GM21786 (cell line): ENCODE results near the gene TOX2.

Source experiments
- ATAC-seq: cut with Tn5 transposase; IDR thresholded peaks from one replicate; pipeline ENCODE4 v1.9.1; 2021; ENCODE audit not compliant: unreplicated experiment

The TOX2 gene, protein sequence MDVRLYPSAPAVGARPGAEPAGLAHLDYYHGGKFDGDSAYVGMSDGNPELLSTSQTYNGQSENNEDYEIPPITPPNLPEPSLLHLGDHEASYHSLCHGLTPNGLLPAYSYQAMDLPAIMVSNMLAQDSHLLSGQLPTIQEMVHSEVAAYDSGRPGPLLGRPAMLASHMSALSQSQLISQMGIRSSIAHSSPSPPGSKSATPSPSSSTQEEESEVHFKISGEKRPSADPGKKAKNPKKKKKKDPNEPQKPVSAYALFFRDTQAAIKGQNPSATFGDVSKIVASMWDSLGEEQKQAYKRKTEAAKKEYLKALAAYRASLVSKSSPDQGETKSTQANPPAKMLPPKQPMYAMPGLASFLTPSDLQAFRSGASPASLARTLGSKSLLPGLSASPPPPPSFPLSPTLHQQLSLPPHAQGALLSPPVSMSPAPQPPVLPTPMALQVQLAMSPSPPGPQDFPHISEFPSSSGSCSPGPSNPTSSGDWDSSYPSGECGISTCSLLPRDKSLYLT

DNA sequence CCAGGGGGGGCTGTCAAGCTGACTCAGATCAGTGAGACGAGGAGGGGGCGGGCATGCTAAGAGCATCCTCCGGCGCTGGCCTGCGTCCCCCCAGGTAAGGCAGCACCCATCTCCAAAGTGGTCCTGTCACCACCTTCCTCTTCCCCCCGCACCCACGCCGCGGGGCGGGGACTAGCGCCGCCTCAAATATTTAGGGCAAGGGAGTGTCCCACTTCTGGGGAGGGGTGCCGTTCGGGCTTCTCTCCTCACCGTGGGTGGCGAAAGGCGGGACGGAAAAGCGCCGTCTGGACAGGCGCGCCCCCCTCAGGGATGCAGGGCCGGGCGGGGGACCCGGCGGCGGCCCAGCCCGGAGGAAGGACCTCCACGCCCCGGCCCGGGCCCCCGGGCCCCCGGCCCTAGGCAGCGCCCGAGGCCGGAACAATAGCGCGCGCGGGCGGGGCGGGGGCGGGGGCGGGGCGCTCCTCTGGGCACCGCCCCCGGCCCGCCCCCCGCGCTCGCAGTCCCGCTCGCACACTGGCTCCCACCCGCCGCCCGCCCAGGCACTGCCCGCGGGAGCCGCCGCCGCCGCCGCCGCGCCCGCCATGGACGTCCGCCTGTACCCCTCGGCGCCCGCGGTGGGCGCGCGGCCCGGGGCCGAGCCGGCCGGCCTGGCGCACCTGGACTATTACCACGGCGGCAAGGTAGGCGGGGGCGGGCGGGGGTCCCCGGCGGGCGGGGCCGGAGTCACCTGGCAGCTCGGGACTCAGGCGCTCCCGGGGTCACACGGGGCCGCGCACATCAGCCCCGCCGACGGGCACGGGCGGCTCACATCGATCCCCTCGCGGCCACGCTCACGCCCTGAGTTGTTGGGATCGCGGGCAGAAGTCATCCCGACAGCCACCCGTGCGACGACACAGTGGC, at the start of gene TOX2:
TOX2 (plus strand) TSS at position 542 of the 900 bp plus-strand sequence; CDS start at position 582, 40 bp downstream.
- ATAC-seq, result no peak

DNA sequence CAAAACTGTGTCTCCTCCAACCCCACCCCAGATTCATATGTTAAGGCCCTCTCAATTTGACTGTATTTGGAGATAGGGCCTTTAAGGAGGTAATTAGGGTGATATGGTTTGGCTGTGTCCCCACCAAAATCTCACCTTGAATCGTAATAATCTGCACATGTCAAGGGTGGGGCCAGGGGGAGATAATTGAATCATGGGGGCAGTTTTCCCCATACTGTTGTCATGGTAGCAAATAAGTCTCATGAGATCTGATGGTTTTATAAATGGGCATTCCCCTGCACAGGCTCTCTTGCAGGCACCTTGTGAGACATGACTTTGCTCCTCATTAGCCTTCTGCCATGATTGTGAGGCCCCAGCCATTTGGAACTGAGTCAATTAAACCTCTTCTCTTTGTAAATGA, 46.6 kb upstream of the TOX2 start:
- ATAC-seq, result no peak

DNA sequence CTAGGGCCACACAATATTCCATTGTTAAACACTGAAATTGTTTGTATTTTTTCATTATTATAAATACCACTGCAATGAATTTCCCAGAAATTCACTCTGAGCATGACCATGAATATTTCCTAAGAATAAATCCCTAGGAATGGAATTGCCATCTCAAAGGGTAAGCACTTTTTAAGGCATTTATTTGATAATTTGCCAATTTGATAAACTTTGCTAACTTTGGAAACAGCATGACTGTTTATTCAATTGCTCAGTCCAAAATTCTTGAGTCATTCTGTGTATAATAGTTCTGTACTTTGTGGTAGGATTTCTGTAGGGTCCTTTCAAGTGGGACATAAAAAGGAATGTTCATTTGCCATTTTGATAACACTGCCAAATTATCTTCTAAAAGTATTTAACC, 44.2 kb upstream of the TOX2 start:
- ATAC-seq, result no peak

DNA sequence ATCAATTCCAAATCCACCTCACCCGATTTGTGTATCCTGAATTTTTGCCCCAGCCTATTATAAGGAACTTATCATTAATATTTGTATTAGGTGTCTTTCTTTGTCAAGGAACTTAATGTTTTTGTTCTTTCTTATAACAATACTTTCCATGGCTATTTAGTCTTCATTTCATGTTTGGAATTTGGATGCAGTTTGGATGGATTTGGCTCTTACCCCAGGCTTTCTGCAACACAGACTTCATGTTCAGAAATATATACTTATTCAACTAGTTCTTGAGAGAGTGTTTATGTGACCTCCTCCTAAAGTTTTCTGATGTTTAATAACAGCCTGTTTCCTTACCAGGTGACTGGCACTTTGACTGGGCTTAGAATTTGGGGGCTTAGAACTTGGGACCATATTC, 35.9 kb upstream of the TOX2 start:
- no peak for ATAC-seq

DNA sequence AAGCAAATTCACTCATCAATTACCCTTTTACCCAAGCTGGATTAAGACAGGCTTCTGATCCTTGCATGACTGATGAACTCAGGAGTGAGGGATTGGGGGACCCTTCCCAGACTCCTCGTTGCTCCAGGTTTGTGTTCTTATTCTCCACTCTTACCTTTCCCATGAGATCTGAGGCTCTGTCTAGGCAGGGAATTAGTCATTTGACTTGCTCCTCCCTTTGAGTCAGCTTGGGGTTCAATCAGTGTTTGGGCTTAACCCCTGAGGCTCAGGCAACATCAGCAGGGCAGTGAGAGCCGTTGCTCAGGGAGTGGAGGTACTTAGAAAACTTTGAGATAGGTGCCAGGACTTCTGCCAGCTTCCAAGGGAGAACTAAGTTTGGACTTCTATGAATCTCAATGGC, 20.7 kb upstream of the TOX2 start:
- no peak for ATAC-seq

DNA sequence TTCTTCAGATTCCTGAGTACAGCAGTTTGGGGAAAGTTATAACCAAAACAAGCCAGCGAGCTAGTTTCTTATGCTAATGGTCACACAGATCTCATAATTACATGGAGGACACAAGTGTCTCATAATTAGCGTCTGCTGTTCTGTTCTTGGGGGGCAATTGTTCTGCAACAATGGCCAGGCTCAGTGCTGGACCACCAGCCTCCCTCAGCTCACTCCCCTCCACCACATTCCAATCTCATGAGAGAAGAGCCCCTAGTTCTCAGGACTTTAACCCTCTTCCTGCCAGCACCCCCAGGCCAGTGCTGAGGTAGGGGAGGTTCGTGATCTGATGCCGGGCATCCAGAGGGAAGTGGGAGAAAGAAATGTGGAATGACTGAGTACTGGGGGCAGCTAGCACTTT, 20.2 kb upstream of the TOX2 start:
- no peak for ATAC-seq

DNA sequence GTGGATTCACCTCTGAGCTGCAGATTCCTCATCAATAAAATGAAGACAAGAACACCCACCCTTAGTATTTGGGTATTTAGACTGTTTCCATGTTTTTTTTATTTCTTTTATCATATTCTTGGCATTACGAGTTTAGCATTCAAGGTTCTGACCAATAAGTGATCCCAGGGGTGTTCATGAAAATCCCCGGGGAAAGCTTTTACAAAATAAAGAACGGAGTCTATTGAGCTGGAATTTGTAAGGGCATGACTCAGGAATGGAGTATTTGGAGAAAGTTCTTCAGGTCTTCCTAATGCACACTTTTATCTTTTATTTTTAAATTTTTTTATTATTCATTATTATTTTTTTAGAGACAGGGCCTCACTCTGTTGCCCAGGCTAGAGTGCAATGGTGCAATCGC, 19.4 kb upstream of the TOX2 start:
- ATAC-seq, result no peak

DNA sequence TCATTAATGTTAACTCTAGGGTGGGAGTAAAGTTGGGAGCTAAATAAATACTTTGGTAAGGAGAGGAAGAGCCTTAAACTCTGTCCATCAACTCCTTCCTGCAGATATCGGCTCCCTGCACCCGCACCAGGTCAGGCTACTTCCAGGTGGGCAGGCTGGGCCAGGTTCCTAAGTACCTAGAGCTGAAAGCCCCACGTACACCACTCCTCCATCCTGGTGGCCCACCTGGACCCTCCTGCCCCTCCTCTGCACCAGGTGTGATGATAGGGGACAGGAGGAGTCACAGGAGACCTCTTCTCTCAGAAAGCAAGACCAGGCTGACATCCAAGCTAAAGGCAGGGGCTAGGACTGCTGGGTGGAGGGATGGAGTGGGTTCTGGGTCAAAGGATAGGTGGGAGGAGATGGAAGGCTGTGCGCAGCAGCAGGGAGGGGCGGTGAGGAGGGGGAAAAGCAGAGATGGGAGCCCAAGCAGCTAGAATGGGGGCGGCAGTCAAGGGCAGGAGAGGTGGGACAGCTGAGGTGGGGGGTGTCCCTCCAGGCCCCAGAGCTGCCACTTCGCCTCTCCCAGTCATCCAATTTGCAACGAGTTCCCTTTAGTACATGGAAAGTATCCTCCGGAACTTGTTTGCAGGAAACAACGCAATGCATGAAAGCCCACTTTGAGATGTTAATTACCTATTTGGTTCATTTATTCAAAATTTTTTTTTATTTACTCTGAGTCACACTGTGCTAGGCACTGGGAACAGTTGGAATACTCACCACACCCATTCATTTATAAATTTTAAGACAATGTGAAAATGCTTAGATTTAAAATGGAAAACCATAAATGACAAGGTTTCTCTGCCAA, 15.2 kb upstream of the TOX2 start:
- ATAC-seq, result no peak

DNA sequence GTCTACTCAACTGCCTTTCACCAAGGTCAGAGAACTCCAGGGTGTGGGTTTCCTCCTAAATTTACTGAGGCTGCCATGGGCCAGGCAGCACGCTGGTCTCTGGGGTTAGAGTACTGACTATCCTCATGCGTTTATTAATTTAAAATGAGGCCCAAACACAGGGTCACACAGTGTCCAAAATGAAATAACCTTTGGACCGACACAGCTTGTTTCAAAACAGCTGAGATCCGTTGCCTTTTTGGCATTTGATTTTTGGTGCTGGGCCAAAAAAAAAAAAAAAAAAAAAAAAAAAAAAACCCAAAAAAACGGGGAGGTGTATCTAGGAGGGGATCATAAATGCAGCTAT, 14.6 kb upstream of the TOX2 start:
- no peak for ATAC-seq

DNA sequence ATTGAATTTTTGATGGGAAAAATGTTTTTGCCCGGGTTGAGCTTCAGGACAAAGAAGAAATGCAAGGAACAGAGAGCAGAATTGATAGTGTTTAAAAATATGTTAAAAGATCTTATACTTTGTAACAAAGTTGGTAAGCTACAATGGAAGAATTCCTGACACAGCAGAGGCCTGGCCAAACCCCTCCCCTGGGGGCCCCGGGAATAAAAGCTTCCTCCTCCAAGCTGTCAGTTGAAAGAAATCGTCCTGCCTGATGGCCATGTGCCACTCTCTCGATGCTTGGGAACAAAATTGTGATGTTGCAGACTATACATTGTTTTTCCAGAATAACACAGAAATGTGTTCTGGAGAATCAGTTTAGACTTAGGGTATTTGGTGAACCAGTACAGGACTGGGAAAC, 14.2 kb upstream of the TOX2 start:
- ATAC-seq, result no peak

DNA sequence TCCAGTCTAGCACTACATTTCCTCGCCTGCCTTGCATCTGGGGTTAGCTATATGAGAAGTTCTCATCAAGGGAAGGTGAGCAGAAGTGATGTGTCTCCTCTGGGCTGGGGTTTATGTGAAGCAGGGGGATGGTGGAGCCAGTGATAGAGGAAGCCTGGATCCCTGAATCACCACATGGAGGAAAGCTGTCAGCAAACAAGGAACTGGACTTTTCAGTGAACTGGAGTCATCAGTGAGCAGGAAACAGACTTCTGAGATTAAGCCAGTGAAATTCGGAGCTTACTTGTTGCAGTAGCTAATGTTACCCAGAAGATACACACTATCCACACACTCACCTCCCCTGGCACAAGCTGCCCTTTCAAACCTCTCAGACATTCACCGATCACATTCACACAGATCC, 13.4 kb upstream of the TOX2 start:
- ATAC-seq, result no peak

DNA sequence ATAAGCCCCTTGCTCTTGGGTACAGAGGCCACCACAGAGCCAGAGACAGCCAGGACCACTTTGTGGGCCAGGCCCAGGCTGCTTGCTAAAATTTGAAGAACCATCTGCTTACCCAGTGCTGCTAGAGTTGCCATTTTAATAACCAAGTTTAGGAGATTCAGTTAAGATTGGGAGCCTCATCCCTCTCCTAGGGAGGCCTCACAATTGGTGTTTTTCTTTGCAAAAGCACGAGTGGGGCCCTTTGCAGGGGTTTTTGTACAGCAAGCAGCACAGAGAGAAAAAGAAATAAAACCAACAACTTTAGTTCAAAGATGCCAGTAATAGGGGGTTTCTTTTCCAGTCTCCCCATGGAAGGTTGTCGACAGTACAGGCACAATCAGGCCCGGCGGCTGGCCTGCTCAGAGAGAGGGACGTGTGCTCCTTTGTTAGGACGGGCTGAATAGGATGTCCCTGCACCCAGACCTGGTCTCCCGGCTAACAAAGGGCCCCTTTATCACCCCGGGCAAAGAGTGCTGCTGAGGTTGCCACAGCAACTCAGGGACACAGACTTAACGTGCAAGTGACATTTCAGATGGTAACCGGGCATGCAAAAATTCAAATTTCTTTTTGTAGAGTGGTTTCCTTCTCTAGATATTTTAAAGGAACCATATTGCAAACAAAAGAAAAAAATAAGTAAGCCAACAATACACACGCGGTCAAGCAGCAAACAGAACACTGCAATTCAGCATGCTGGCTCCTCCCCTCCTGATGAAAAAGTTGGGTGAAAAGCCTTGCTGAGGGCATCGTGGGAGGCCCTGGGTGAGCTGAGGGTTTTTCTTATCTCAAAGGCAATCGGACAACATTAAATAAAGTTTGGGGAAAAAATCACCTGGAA, 10.5 kb upstream of the TOX2 start:
- ATAC-seq, result no peak

DNA sequence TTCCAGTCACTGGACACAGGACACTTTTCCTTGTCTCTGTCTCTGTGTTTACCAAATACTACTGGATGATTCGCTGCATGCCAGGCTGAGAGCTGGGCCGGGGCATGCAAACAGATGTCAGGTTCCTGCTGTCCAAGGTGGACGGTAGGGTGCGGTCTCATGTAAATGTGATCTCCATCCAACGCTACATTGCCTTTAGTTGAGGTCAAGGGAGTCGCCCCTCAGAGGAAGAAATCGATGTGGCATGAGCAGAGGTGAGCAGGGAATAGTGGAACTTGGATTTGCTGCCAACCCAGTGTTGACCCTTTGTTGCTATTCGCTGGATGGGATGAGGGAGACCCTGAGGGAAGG, 9.8 kb upstream of the TOX2 start:
- ATAC-seq, result no peak

DNA sequence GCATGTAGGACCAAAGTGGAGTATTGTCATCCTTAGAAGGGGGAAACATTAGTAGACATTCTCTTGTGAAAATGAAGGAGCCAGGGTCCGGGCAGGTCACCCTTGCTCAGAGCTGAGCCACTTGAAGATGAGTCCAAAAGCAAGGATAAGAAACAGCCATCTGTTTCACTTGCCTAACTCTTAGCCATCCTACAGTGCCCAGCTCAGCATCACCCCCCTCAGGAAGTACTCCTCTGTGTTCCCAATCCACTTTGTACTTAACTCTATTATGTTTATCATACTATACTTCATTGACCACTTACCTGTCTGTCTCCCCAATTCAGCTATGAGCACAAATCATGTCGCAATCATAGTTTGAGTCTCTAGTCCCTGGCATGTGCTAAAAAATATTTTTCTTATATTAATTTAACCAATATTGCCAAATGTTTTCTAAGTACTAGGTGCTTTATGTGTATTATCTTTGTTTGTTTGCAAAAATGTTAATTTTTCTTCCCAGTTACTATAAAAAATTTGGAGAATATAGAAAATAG, 8.1 kb upstream of the TOX2 start:
- no peak for ATAC-seq

DNA sequence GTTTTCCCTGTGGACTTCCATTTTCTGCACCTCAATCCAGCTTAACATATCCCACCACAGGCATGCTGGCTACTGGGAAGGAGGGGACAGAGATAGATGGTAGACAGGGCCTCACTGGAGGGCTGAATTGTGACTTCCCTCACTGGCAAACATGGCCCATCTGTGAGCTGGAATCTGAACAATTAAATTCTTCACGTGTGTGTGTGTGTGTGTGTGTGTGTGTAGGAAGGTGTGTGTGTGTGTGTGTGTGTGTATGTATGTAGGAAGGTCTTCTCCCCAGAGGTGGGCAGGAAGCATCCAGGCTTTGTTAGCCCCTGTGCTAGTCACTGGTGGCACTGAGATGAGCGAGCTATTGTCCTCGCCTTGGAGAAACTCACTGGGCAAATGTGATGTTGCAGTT, 5.4 kb upstream of the TOX2 start:
- ATAC-seq, result no peak

DNA sequence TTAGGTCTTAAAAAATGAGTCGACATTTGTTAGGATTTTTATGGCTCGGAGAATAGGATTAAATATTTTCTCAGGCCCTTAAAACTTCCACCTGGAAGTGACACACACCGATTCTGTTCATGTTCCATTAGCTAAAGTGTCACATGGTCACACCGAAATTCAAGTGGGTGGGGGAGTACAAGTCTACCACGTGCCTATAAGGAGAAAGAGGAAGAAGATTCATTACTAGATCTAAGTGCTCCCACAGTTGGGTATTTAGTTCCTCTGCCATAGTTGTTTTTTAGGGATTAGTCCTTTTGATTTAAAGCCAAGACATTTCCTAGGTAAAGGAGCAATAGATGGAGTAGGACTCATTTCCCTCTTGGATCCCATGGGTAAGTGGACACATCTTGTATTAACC, 4.9 kb upstream of the TOX2 start:
- no peak for ATAC-seq

DNA sequence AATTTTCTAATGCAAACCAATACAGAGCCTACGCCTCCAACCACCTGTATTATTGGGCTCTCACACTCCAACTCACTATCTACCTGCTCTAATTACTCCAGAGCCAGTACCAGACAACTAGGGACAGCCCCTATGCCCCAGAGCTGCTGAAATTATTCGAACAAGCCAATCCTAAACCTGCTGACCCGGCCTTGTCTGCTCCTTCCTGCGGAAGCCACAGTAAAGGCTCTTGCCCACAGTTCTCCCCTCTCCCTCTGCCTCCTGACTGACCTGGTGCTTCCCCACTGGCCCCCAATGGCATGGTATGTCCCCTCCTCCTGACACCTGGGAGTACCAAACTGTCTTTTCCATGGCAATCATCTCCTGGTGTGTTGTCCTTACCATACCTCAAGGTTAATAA, 4.1 kb upstream of the TOX2 start:
- ATAC-seq, result no peak

DNA sequence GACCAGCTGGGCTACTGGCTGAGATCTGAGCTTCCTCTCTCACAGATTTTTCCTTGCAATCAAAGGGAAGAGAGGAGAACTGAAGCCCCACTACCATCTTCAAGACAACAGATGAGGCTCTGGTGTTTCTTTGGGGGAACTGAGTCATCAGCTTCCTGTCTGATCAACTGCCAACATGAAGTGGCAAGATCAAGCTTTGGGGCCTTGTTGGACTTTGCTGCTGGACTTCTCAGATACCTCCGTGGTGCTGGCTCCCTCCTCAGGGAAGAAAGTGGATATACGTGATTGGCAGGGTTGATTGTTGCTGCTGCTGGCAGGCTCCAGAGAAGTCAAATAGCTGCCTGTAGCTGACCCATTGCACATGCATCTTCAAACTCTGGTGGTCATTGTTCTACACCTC, 3.6 kb upstream of the TOX2 start:
- ATAC-seq, result no peak

DNA sequence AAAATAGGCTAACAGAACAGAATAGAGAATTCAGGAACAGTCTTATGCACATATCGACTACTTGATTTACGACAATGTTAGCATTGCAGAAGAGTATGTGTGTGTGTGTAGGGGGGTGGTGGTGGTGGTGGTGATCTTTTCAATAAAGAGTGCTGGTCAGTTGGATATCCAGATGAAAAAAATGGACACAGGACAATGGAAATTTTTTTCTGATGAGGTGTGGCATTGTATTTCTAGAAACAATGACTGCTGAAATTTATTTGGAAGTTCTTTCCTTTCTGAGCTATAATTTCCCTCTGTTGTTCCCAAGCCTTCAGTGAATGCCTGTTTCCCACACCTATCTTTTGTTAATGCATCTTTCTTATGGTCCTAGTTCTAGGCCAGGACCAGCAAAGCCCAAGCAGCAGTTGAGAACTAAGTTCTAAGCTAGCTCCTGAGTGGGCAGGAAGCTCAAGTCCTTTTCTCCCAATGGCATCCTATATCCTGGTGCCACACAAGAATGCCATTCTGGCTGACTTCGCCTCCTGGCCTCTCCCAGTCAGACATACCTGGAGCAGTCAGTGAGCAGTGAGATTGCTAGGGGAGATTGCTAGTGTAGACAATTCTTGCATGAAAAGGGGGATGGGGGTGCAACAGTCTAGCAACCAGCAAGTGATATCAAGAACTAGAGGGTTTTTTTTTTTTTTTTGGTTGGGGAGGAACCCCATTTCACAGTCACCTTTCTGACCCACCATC, 1.2 kb upstream of the TOX2 start:
- ATAC-seq, result no peak
